ENCODE data around the gene RIIAD1. TPM values are rescaled to one million over a fixed set of nuclear protein-coding genes. Genes with fewer than 3 reads are reported as not detected.

The RIIAD1 gene
- total and polyA plus RNA-seq, 7 experiments from 2014 or later: not detected

GRCh38 chr1:151774256-151774922, 53.1 kb downstream of the RIIAD1 start:
- DNase-seq (no peak), ATAC-seq (no peak)
- no peaks in the 10 kb centered on the region for H3K9me3 ChIP-seq (ENCODE audit: control insufficient read depth in 2 of 3, low read length in 3 of 3)
- H3K36me3 ChIP-seq (ENCODE audit: control insufficient read depth in 2 of 3, insufficient read depth in 3 of 3, low read length in 3 of 3): peaks cover 0 to 47% (median 0%) of the 10 kb centered on the region in 3 experiments
- H3K27ac Mint-ChIP-seq: no peak overlapping the region
- CTCF ChIA-PET: no interaction called here
- no peaks in the 10 kb centered on the region for H3K4me1 ChIP-seq (ENCODE audit: control insufficient read depth in 2 of 2, insufficient read depth in 2 of 2, low read length in 2 of 2)
- H3K27ac ChIP-seq (ENCODE audit: low read depth, low read length): no peak overlapping the region
- POLR2A ChIA-PET: interaction anchor here (0.6 to 1.6 kb wide), 2 partner anchors 11 kb away, joined by 4 to 6 read pairs; partner anchors contain the start of gene MRPL9
- H3K9me3 Mint-ChIP-seq: no peaks in the 10 kb centered on the region
- no peaks in the 10 kb centered on the region for H3K27me3 ChIP-seq (ENCODE audit: control insufficient read depth in 2 of 2, insufficient read depth in 2 of 2, low read length in 2 of 2)
- no peak overlapping the region for H3K4me3 ChIP-seq (ENCODE audit: low read length)
- intact Hi-C loops (cut with micrococcal nuclease): no loop called here
- H3K36me3 Mint-ChIP-seq: peaks cover 4 to 48% (median 12%) of the 10 kb centered on the region in 5 donors
- no peaks in the 10 kb centered on the region for H3K4me1 Mint-ChIP-seq
- H3K27me3 Mint-ChIP-seq: no peaks in the 10 kb centered on the region
- no peak overlapping the region for H3K4me3 Mint-ChIP-seq

DNA sequence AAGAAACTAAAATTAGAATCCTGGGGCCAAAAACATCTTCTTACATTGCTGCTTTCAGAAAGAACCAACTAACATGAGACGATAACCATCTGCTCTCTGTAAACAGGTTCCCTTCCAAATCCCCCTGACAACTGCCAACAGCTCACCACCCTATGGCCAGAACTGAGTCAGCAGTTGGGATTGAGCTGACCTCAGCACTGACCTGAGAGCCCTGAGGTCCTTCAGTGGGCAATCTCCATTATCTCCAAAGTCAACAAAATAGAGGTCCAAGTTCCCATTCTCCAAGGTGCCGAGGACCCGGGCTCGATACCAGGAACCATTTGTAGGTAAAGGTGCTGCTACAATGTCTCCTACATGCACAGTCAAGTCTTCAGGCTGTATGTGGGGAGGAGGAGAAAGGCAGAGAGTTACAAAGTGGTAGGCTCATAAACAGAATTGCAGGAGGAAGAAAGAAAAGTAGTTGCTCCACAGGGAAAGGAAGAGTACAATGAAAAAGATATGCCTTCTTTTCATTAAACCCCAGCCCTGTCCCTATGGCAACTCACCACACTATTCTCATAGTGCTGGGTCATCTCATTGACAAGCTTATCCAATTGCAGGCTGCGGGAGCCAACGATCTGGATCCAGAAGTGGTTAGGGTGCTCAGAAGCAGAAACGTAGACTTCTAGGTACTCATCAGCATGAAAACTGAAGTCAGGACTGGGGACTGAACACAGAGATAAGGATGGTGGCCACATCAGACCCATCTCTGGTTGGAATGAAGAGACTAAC, 54.8 kb downstream of the RIIAD1 start:
- no peaks in the 10 kb centered on the region for H3K9me3 Mint-ChIP-seq
- no peak for ATAC-seq
- H3K36me3 ChIP-seq (ENCODE audit: control insufficient read depth in 2 of 3, insufficient read depth in 3 of 3, low read length in 3 of 3): peaks cover 0 to 60% (median 5%) of the 10 kb centered on the region in 3 experiments
- no peak overlapping the region for H3K4me3 Mint-ChIP-seq
- POLR2A ChIA-PET: interaction anchor here (1.6 kb wide), 1 partner anchor 13 kb away, joined by 6 read pairs; the partner anchor contains the start of gene MRPL9
- intact Hi-C loops (cut with micrococcal nuclease): no loop called here
- H3K36me3 Mint-ChIP-seq: peaks cover 7 to 55% (median 12%) of the 10 kb centered on the region in 5 donors
- CTCF ChIA-PET: no interaction called here
- no peaks in the 10 kb centered on the region for H3K27me3 Mint-ChIP-seq
- H3K27ac ChIP-seq (ENCODE audit: low read depth, low read length): no peak overlapping the region
- no peaks in the 10 kb centered on the region for H3K4me1 ChIP-seq (ENCODE audit: control insufficient read depth in 2 of 2, insufficient read depth in 2 of 2, low read length in 2 of 2)
- H3K4me3 ChIP-seq (ENCODE audit: low read length): no peak overlapping the region
- H3K9me3 ChIP-seq (ENCODE audit: control insufficient read depth in 2 of 3, low read length in 3 of 3): no peaks in the 10 kb centered on the region
- H3K4me1 Mint-ChIP-seq: no peaks in the 10 kb centered on the region
- no peaks in the 10 kb centered on the region for H3K27me3 ChIP-seq (ENCODE audit: control insufficient read depth in 2 of 2, insufficient read depth in 2 of 2, low read length in 2 of 2)
- H3K27ac Mint-ChIP-seq: no peak overlapping the region
- no peak for DNase-seq

GRCh38 chr1:151776665-151777062, 55.3 kb downstream of the RIIAD1 start:
- no peaks in the 10 kb centered on the region for H3K27me3 ChIP-seq (ENCODE audit: control insufficient read depth in 2 of 2, insufficient read depth in 2 of 2, low read length in 2 of 2)
- no peaks in the 10 kb centered on the region for H3K9me3 Mint-ChIP-seq
- no peak overlapping the region for H3K4me3 ChIP-seq (ENCODE audit: low read length)
- no peaks in the 10 kb centered on the region for H3K9me3 ChIP-seq (ENCODE audit: control insufficient read depth in 2 of 3, low read length in 3 of 3)
- H3K4me1 ChIP-seq (ENCODE audit: control insufficient read depth in 2 of 2, insufficient read depth in 2 of 2, low read length in 2 of 2): no peaks in the 10 kb centered on the region
- no peak overlapping the region for H3K27ac ChIP-seq (ENCODE audit: low read depth, low read length)
- CTCF ChIA-PET: no interaction called here
- H3K36me3 Mint-ChIP-seq: peaks cover 10 to 60% (median 15%) of the 10 kb centered on the region in 5 donors
- peaks cover 0 to 64% (median 5%) of the 10 kb centered on the region in 3 experiments for H3K36me3 ChIP-seq (ENCODE audit: control insufficient read depth in 2 of 3, insufficient read depth in 3 of 3, low read length in 3 of 3)
- no peak for DNase-seq
- H3K27ac Mint-ChIP-seq: no peak overlapping the region
- H3K27me3 Mint-ChIP-seq: no peaks in the 10 kb centered on the region
- H3K4me1 Mint-ChIP-seq: no peaks in the 10 kb centered on the region
- no peak for ATAC-seq
- H3K4me3 Mint-ChIP-seq: no peak overlapping the region
- POLR2A ChIA-PET: no interaction called here
- intact Hi-C loops (cut with micrococcal nuclease): no loop called here

DNA sequence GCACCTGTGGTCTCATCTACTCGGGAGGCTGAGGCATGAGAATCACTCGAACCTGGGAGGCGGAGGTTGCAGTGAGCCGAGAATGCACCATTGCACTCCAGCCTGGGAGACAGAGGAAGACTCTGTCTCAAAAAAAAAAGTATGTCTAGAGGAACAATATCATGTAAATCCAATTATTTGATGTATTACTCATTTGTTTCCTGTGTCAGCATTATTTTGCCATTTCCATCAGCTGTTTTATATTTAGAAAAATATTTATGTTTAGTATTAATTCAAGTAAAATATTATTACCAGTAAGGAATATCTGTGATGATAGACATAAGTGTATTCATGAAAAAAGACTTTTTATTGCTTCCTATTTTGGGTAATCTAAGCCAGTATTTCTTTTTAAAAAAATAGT, 56.0 kb downstream of the RIIAD1 start:
- ChIA-PET POLR2A (no interaction called here), CTCF (no interaction called here)
- H3K27ac Mint-ChIP-seq: no peak overlapping the region
- Histone ChIP-seq H3K4me3 (ENCODE audit: low read length) (no peak overlapping the region), H3K9me3 (ENCODE audit: control insufficient read depth in 2 of 3, low read length in 3 of 3) (no peaks in the 10 kb centered on the region), H3K27ac (ENCODE audit: low read depth, low read length) (no peak overlapping the region), H3K36me3 (ENCODE audit: control insufficient read depth in 2 of 3, insufficient read depth in 3 of 3, low read length in 3 of 3) (peaks cover 0 to 70% (median 5%) of the 10 kb centered on the region in 3 experiments), H3K4me1 (ENCODE audit: control insufficient read depth in 2 of 2, insufficient read depth in 2 of 2, low read length in 2 of 2) (no peaks in the 10 kb centered on the region), H3K27me3 (ENCODE audit: control insufficient read depth in 2 of 2, insufficient read depth in 2 of 2, low read length in 2 of 2) (no peaks in the 10 kb centered on the region)
- H3K27me3 Mint-ChIP-seq: no peaks in the 10 kb centered on the region
- no peaks in the 10 kb centered on the region for H3K4me1 Mint-ChIP-seq
- intact Hi-C loops (cut with micrococcal nuclease): no loop called here
- no peak overlapping the region for H3K4me3 Mint-ChIP-seq
- H3K9me3 Mint-ChIP-seq: no peaks in the 10 kb centered on the region
- DNase-seq: no peak
- H3K36me3 Mint-ChIP-seq: peaks cover 10 to 60% (median 15%) of the 10 kb centered on the region in 5 donors
- no peak for ATAC-seq

Other genes starting within 250 kb of the RIIAD1 start
- gene CGN, start 210.1 kb upstream of the RIIAD1 start, total RNA-seq: 1 to 10 TPM in 2 of 5 experiments, under 1 TPM in 2, not detected in 1; 0.29 to 2.4 (median 1.3) TPM
- under 1 TPM in 1 of 2 donors, not detected in 1; 0.25 TPM for gene CGN, start 210.1 kb upstream of the RIIAD1 start, polyA plus RNA-seq
- gene TUFT1, start 181.2 kb upstream of the RIIAD1 start, total RNA-seq: 1 to 10 TPM in 4 of 5 experiments, under 1 TPM in 1; 0.92 to 4.8 (median 3.4) TPM
- 1 to 10 TPM; 2.2 to 3.1 TPM for gene TUFT1, start 181.2 kb upstream of the RIIAD1 start, polyA plus RNA-seq
- gene SNX27, start 109.5 kb upstream of the RIIAD1 start, total RNA-seq: 10 to 100 TPM; 25.5 to 42.1 (median 41.0) TPM
- gene SNX27, start 109.5 kb upstream of the RIIAD1 start, polyA plus RNA-seq: 10 to 100 TPM; 11.7 to 14.7 TPM
- not detected for gene CELF3, start 4.7 kb upstream of the RIIAD1 start, total RNA-seq
- gene CELF3, start 4.7 kb upstream of the RIIAD1 start, polyA plus RNA-seq: not detected
- 100 to 1,000 TPM in 2 of 5 experiments, 10 to 100 TPM in 3; 77.0 to 133 (median 81.5) TPM for gene MRPL9, start 42.0 kb downstream of the RIIAD1 start, total RNA-seq
- 100 to 1,000 TPM; 127 to 168 TPM for gene MRPL9, start 42.0 kb downstream of the RIIAD1 start, polyA plus RNA-seq
- 10 to 100 TPM in 3 of 5 experiments, 1 to 10 TPM in 2; 7.7 to 23.1 (median 17.0) TPM for gene TDRKH, start 69.0 kb downstream of the RIIAD1 start, total RNA-seq
- 10 to 100 TPM; 17.4 to 18.7 TPM for gene TDRKH, start 69.0 kb downstream of the RIIAD1 start, polyA plus RNA-seq
- gene LINGO4, start 83.9 kb downstream of the RIIAD1 start, total RNA-seq: under 1 TPM in 2 of 5 experiments, not detected in 3; 0.07 to 0.24 TPM
- gene LINGO4, start 83.9 kb downstream of the RIIAD1 start, polyA plus RNA-seq: not detected
- 1 to 10 TPM in 1 of 5 experiments, under 1 TPM in 4; 0.16 to 2.5 (median 0.21) TPM for gene RORC, start 110.3 kb downstream of the RIIAD1 start, total RNA-seq
- gene RORC, start 110.3 kb downstream of the RIIAD1 start, polyA plus RNA-seq: under 1 TPM in 1 of 2 donors, not detected in 1; 0.37 TPM
- under 1 TPM in 2 of 5 experiments, not detected in 3; 0.34 to 0.87 TPM for gene C2CD4D, start 118.3 kb downstream of the RIIAD1 start, total RNA-seq
- under 1 TPM in 1 of 2 donors, not detected in 1; 0.18 TPM for gene C2CD4D, start 118.3 kb downstream of the RIIAD1 start, polyA plus RNA-seq
- gene THEM5, start 132.2 kb downstream of the RIIAD1 start, total RNA-seq: not detected
- gene THEM5, start 132.2 kb downstream of the RIIAD1 start, polyA plus RNA-seq: not detected
- 100 to 1,000 TPM in 2 of 5 experiments, 10 to 100 TPM in 3; 37.6 to 143 (median 44.6) TPM for gene THEM4, start 188.0 kb downstream of the RIIAD1 start, total RNA-seq
- gene THEM4, start 188.0 kb downstream of the RIIAD1 start, polyA plus RNA-seq: 100 to 1,000 TPM; 113 to 122 TPM

All from naive thymus-derived CD4-positive, alpha-beta T cell (primary cell).